NCI-H748 (cell line): ENCODE data around the gene RNF144B.
"Not testable (repeated sequence)": the region's sequence is repeated elsewhere in the genome, so short reads cannot be mapped to it uniquely, and the experiment has no call there.

Experiments
- DNase-seq: peaks from one replicate; lab custom pipeline; 2025; ENCODE audit not compliant: unreplicated experiment; lab: John Stamatoyannopoulos, UW

Gene RNF144B

DNA sequence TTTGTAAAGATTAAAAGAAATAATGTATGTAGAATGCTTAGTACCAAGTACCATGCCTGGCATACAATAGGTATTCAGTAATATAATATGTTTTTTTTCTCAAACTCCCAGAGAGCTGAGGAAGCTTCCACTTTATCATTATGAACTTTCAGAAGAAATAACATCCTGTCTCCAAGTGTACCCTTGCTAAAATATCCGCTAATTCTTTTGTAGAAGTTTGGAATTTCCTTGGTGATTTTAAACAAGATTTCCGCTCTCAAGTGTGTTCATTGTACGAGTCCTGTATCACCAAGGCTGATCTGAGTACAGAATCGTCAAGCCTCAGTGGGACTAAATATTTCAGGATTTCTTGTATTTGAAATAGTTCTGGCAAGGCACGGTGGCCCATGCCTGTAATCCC, 16.1 kb upstream of the RNF144B start:
- DNase-seq: no peak

DNA sequence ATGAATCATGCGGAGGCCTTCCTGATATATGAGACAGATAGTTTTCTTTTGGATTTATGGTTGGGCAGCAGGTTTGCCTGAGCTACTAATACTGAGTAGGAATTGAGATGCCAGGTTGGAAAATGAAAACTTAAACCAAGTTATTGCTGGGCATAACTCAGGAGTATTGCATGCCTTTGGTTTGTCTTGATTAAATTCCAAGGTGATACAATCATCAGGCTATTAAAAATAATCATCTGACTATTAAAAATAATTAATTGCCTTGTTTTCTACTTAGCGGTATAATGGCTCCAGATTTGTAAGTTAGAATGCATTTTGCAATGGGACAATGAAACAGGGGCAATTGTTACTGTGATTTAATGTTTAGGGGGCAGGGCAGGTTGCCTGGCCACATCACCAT, 15.5 kb upstream of the RNF144B start:
- DNase-seq: no peak

GRCh38 chr6:18380158-18380836, 6.9 kb upstream of the RNF144B start:
- no peak for DNase-seq

DNA sequence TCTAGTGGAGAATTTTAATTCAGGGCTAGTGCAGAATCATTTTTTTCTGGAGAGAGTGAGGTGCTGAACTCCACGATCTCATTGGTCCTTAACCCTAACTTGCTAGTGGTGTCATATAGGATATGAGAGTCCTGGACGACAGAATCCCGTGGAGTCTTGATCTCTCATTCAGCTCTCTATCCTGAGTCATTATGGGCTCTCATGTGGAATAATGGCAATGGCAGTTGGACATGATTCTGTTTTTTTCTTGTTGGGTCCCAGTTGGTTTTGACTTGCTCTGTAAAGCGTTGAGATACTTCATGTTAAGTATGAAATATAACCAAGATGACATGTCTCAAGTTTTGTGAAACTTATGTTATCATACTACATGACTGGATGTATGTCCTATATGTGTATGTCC, 6.3 kb upstream of the RNF144B start:
- no peak for DNase-seq

DNA sequence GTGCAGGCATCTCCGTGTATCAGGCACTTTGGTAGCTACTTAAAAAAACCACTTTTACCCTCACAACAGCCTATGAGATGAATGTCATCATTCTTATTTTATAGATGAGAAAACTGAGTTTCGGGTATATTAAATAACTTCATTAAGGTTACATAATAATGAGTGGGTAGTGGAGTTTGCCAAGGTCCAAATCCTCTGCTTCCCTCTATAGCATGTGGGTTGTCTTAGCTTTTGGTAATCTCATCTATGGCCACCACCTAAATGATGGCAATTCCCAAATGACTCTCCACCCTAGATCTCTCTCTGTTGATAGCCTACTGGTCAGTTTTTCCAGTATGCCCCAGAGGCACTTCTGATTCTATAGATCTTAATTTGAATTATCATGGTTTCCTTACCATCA, 3.7 kb upstream of the RNF144B start:
- no peak for DNase-seq

DNA sequence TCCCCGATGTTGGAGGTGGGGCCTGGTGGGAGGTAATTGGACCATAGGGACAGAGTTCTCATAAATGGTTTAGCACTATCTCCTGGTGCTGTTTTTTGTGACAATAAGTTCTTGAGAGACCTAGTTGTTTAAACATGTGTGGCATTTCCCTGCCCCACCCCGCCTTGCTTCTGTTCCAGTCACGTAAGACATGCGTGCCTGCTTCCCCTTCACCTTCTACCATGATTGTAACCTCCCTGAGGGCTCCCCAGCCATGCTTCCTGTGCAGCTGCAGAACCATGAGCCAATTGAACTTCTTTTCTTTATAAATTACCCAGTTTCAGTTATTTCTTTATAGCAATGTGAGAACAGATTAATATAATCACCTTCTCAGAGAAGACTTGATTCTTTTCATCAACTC, 2.5 kb upstream of the RNF144B start:
- DNase-seq: no peak

- DNase-seq: no peak
Observed at GRCh38 chr6:18386298-18386976, 713 bp upstream of the RNF144B start.

DNA sequence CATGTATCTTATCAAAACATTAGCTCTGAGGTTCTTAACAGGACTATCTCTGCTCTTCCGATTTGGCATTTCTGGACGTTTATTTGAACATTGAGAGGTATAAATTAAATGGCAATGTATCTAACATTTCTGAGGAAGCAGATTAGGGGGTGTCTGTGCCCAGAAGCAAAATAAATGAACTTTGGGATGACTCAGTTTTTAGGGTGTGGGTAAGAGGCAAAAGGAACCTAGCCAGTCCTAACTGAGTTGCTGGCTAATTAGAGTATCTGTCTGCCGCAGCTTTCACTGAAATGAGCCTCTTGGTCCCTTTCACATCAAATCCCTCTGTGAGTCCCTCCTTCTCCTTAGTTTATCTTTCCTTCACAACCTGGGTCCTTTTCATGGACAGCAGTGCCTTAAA, 1.1 kb downstream of the RNF144B start:
- DNase-seq: no peak

DNA sequence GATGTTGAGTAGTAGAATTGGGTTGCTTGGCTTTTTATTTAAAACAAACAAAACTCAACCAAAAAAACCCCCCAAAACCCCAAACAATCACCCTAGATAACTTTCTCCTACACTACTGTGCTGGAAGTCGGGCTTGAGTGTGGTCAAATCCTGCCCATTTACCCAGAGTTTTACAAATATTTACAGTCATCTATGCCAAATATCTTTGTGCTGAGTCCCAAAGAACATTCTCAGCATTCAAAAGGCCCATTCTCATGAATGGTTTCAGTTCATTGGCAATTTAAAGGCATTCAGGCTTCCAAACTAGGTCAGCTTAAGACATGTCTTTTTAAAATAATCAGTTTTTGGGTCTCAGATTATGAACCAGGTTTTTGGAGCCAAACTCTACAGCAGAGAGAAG, 1.8 kb downstream of the RNF144B start:
- DNase-seq: no peak

DNA sequence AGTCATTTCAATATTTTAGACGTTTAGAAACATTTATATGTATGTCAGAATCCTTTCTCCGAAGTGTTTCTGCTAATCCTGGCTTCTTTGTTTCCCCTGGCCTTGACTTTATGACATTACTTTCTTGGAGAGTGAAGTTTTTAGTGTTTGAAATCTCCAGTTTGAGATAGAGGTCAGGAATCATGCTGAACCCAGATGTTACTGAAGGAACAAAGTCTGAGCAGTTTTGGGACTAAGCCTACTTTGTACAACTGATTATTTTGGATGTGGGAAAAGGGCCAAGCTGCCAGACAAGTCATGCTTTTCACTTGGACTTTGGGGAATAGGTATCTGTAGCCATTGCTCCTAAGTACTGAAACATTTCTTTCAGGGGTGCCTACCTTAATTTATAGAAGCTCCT, 2.3 kb downstream of the RNF144B start:
- no peak for DNase-seq

DNA sequence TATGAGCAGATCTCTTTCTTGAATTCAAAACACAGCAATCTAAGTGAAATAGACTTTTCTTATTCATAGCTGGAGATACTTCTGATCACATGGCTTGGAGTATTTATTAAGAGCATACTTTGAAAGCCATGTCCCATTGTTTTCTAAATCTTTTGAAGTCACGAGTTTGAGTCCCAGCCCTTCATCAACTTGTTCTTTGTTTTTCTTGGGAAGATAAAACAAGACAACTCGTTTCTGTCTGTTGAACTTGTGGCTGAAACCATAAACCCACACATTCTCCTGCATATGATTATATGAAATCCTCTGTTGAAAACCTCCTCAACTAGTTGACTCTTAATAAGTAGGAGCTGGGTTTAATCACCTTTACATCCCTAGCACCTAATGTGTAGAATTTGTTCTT, 3.3 kb downstream of the RNF144B start:
- no peak for DNase-seq

DNA sequence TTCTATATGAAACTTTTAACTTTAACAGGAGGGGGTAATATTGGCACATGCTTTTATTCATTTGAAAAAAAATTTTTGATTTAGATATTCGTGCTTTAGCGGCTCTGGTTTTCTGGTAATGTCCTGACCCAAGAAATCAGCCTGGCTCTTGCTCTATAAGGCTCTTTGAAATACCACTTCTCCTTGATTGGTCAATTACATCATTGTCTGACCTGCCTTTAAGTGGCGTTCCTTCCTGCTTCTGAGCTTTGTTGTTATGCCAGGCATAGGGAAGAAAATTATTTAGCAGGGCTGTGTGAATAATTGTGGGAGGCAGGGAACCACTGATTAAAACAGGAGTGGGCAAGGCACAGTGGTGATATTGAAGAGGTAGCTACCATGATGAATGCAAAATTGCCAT, 3.9 kb downstream of the RNF144B start:
- DNase-seq: peak; percentile 18

DNA sequence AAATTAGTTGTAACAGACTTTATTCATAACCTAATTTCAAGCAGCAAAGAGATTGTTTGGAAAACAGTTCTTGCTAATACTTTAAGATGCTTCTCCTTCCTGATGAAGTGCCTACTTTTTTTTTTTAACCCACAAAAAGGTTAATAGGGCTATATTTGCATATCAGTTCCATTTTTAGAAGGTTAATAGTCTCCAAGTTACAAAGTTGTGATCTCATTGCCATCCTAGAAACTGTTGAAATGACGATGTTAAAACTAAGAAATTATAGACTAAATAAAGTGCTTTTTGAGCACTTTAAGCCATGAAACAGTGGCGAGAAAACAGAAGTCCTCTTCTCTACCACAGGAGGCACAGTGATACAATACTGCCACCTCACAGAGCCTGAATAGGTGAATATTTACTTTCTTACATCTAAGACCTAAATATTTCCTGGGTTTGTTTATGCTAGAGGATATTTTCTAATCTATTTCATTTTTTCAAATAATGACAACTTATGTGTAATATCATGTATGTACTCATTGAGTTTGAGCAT, 5.3 kb downstream of the RNF144B start:
- DNase-seq: no peak

- no peak for DNase-seq
Observed at GRCh38 chr6:18393698-18394097, 6.5 kb downstream of the RNF144B start.

GRCh38 chr6:18395177-18395855, 8.2 kb downstream of the RNF144B start:
- DNase-seq: no peak

GRCh38 chr6:18395856-18396197, 8.7 kb downstream of the RNF144B start:
- DNase-seq: no peak

DNA sequence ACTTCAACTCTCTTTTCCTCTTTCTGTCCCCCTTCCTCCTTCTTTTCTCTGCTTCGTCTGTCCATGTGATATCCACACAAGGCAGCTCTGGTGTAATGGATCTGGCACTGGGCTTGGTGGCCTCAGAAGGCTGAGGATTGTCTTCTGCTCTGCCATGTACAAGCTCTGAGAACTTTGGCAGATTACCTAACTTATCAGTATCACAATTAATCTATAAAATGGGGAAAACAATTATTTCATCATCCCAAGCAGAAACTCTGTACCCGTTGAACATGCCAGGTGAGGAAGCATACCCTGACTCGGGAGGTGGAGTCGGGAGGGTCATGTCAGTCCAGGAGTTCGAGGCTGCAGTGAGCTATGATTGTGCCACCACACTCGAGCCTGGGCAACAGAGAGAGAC, 10.6 kb downstream of the RNF144B start:
- no peak for DNase-seq

DNA sequence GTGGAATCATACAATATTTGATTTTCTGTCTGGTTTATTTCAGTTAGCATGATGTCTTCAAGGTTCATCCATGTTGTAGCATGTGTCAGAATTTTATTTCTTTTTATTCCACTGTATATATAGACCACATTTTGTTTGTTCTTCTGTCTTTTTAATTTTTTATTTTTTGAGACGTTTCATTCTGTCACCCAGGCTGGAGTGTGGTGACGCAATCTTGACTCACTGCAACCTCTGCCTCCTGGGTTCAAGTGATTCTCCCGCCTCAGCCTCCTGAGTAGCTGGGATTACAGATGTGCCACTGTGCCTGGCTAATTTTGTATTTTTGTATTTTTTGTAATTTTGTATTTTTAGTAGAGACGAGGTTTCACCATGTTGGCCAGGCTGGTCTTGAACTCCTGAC, 11.1 kb downstream of the RNF144B start:
- DNase-seq: not testable (repeated sequence)

DNA sequence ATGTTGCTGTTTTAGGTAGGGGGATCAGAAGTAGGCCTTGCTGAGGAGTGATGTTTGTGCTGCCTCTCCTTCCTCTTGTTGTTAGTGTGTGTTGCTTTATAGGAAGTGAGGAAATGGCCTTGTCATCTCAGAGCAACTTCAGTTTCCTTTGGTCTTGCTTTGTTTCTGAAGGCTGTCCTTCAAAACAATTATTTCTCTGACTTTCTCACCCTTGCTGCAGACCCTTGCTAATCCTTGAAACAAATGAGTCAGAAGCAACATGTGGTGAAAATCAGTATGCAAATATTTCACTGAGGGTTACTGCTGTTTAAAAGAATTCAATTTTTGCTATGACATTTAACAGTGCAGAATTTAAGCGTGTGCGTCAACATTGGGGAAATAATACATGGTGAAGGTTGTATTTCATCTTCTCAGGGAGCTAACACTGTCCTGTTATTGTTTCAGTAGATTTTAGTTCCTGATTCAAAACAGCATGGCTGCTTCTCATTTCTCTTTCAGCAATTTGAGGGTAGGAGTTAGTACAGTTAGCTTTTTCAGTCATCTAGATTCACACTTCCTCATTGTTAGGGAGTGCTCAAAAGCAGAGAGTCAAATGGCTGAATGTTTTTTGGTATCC, 13.8 kb downstream of the RNF144B start:
- no peak for DNase-seq

DNA sequence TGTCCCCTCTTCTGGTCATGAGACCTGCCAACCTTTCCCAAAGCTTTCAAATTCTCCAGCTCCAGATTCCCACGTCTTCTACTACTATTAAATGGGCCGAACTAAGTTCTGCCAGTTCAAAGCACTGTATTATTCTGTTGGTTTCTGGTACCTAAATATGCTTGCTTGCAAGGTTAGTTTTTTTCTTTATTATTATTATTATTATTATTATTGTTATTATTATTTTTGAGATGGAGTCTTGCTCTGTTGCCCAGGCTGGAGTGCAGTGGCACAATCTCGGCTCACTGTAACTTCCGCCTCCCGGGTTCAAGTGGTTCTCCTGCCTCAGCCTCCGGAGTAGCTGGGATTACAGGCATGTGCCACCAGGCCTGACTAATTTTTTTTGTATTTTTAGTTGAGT, 17.8 kb downstream of the RNF144B start:
- DNase-seq: not testable (repeated sequence)

- DNase-seq: no peak
Observed at GRCh38 chr6:18405477-18406293, 18.5 kb downstream of the RNF144B start.
